Measurements from ENCODE around the gene GLP2R.
"Not testable (repeated sequence)": the region's sequence is repeated elsewhere in the genome, so short reads cannot be mapped to it uniquely, and the experiment has no call there.

Gene GLP2R, protein sequence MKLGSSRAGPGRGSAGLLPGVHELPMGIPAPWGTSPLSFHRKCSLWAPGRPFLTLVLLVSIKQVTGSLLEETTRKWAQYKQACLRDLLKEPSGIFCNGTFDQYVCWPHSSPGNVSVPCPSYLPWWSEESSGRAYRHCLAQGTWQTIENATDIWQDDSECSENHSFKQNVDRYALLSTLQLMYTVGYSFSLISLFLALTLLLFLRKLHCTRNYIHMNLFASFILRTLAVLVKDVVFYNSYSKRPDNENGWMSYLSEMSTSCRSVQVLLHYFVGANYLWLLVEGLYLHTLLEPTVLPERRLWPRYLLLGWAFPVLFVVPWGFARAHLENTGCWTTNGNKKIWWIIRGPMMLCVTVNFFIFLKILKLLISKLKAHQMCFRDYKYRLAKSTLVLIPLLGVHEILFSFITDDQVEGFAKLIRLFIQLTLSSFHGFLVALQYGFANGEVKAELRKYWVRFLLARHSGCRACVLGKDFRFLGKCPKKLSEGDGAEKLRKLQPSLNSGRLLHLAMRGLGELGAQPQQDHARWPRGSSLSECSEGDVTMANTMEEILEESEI

DNA sequence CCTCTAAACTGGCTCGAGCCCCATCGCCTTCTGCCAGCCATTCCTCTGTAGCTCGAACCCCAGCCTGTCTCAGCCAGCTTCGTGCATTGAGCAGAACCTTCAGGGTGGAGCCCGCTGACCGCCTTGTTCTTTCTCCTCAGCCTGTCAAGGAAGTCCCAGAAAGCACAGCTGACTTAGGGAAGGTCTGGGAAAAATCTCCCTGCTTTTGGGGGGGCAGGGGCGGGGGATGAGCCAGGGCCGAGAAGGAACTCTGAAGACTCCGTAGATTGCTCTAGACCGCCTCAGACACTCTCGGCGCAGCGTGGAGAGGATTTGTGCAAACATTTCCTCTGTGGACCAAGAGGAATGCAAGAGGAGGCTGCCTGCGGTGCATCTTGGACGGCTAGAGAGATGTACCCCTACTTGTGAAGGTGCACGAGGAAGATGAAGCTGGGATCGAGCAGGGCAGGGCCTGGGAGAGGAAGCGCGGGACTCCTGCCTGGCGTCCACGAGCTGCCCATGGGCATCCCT is at the start of gene GLP2R:
Gene GLP2R (plus strand): TSS at position 284 of the 510 bp plus-strand sequence. CDS start 140 bp downstream, at position 424.
- no peak for DNase-seq

DNA sequence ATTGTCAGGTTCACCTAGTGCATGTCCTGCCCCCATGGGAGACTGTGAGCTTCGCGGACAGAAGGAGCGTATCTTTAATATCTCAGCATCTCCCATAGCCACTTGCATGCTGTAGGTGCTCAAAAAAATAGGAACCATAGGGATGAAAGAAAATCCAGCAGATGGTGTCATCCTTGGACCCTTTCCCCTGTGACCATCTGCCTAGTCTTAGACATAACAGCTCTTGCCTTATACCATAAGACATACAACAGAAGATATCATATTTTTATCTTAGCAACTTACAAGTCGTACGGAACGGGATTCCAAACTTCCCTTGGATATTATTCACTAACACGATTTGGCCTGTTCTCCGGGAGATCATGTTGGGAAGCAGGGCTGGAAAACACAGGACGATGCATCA is 48.8 kb upstream of the GLP2R start:
- no peak for DNase-seq

DNA sequence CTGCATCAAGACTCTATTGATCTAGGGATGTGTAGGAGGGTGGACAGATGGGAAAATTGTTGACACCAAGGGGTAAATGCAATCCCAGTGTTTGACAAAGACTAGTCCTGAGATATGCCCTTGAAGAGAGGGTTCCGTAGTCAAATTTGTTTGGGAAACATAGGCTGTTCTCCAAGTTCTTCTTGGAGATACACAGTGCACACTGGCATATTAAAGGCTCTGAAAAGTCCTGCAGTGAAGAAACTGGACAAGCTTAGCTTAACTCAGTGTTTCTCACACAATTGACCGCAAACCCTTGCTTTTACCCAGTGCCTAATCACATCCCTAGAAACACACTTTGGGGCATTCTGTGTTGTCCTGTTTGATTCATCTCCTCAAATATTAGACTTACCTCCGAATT is 45.2 kb upstream of the GLP2R start:
- no peak for DNase-seq

DNA sequence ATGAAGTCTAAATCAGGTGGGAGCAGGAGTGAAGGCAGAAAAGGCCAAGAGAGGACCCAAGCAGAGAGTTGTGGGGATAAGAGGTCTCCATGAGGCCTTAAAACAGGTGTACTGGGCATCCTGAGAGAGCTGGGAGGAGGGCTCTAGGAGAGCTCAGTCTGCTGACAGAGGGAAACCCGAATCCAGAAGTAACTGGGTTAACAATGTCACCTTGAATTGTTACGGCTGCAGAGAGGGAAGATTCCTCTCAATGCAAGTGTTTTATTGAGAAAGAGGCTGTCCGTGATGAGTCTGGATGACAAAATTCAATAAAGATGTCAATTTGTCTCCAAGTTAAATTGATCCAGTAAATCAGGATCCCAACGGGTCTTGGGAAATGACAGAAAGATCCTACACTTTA is 42.7 kb upstream of the GLP2R start:
- DNase-seq, result no peak

DNA sequence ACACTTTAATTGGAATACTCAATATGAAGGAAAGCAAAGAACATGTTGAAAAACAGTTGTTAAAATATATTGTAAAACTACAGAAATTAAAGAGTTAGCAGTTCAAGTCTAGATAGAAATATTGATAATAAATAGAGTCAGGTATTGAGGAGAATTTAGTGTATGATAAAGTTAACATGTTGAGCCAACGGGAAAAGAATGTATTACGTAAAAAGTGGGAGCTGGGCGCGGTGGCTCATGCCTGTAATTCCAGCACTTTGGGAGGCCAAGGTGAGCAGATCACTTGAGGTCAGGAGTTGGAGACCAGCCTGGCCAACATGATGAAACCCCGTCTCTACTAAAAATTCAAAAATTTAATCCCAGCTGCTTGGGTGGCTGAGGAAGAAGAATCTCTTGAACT is 42.3 kb upstream of the GLP2R start:
- DNase-seq, result not testable (repeated sequence)

DNA sequence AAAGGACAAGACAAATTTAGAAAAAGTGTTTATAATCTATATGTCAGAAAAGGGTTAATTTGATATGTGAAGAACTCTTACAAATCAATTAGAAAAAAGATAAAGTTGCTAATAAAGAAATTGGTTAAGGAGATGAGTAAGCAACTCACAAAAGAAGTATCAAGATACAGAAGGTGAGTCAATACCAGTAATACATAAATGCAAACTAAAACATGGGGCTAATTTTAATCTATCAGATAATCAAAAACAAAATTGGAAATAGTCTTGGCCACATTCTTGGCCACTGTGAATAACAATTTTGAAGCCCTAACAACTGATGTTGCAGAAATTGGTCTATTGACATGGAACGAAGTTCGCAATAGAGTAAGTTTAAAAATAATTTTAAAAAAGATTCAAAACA is 41.2 kb upstream of the GLP2R start:
- DNase-seq, result no peak

DNA sequence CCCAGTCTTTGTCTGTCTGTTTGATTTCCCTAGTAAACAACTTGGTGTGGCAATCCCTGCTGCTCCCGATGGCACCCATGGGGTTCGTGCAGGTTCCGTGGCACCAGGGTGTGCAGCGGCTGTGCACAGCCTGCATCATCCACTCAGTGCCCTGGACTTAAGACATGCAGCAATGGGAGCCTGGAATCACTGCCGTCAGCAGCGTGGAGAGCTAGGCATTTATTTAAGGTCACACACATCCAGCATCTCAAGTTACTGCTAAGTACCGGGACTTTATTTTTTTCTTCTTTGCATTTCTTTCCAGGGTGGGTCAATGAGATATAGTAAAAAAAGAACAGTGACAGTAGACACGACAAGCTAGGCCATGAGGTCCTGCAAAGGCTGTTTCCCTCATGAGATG is 37.1 kb upstream of the GLP2R start:
- no peak for DNase-seq

DNA sequence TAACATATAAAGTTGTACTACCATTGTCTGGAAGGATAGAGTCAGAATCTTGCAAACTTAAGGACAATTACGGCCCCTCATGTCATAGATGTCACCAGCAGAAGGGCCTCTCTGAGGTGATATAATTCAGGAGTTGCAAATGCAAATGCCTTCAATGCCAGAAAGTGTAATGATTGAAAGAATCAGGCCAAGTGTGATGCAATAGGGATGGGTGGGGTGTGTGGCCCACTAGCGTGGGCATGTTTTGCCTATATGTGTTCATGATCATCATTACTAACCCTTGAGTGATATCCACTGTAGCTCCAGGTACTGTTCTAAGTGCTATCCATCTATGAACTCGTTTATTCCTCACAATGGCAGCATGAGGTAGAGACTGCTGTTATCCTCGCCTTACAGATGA is 35.4 kb upstream of the GLP2R start:
- DNase-seq, result no peak

DNA sequence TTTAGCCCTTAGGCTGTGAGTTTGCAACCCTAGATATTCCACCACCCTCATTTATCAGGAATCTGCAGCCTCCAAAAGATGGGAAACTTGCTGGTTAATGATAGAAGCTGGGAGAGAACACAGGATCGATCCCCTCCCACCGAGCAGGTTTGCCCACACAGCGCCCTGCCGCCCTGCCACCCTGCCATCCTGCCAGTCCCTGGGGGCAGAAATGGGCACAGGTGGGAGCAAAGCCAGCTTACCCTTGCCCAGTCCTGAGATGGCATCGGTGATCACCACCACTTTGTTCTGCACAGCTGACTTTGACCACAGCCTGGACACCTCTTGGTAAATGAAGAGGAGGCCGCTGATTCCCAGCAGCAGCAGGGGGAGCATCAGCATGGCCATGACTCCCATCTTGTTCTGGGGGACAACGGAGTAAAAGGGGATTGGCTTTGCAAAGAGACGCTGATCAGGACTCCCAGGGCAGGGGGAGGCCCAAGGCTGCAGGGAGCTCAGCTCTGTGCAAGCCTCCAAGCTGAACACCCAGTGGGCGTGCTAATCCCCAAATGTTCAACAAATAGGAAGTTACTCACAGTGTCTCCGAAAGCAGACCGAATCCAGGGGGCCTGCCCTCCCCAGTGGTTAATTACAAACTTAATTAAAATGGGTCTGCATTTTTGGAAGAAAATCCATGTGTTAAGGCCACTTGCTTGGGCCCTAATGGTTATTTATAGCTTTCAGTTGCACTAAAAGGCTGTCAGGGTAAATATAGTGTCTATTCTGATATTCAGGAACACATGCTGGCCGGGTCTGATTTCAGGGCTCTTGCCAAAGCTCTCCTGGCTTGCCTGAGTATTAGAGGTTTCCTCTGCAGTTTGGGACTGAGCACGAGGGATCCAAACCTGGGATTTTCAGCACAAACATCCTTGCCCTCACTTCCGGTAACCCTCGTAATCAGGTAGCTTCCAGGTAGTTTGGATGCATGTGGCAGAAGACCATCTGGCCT is 34.5 kb upstream of the GLP2R start, which contains the start of gene DHRS7C:
Gene DHRS7C (minus strand): TSS at position 704 of the 988 bp plus-strand sequence. CDS start 308 bp downstream, at position 396.
- DNase-seq, result no peak

DNA sequence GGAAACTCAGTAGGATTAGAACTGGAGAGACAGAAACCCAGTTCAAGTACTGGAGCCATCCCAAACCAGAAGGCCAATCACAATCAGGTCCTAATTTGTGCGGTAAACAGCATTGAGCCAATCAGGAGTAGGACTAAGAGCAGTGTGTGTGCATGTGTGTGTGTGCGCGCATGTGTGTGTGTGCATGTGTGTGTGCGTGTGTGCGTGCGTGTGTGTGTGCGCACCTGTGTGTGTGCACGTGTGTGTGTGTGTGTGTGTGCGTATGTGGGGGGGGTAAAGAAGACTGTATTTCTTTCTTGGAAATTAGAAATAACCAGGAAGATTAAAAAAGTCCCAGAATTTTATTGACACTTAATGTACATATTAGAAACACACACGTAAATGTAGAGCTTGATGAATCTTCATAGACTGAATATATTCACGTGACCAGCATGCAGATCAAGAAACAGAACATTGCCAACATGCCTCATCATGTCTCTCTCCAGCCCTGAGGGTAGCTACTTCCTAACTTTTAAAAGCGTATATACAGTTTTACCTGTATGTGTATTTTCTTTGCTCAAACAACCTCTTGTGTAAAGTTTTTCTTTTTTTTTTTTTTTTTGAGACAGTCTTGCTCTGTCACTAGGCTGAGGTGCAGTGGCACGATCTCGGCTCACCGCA is 33.4 kb upstream of the GLP2R start:
- DNase-seq, result no peak

DNA sequence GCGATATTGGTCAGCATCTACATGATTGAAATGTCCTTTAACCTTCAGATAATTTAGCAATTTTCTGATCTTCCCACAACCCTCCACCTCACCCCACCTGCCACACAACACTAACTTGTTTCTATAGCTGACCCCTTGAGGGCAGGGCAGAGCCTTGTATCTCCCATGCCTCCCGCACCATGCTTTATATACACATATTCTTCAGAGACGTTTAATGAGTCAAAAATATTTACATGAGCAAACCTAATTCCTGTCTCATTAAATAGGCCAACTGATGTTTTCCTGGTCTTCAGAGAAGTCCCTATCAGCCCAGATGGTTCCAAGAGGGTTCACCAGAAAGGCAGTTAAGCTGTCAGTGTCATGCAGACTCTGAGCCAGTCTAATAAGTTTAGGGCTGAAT is 27.7 kb upstream of the GLP2R start:
- DNase-seq, result no peak

DNA sequence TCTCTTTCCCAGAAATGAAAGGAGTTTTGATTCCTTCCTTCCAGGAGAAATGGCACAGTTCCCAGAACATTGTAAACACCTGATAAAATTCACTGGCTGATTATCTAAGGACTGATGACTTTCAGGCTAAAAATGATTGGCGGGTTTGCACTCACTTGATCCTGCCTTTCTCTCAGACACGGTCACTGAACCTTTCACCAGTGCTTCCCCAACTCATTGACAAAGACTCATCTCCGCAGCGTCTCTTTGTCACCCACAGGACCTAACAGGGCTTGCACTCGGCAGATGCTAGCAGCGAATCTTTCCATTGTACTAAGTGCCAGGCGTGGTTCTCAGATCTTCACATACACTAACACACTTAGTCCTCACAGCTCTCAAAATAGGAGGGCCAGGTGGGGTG is 27.0 kb upstream of the GLP2R start:
- no peak for DNase-seq

DNA sequence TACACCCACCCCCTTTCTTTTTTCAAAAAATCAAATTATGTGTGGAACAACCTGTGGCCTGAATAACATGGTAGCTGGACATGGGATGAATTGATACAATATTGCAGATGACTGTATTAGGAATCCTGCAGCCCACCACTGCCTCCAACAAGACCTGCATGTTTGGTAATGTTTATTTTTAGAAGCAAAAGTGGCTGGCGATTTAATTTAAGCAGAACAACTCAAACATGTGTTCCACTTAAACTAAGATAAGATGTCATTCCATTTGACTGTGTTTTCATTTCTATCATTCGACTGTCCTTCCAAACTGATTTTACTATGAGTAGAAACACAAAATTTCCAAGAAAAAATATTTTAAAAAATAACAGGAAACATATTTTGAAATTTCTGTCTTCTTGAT is 24.2 kb upstream of the GLP2R start:
- no peak for DNase-seq

DNA sequence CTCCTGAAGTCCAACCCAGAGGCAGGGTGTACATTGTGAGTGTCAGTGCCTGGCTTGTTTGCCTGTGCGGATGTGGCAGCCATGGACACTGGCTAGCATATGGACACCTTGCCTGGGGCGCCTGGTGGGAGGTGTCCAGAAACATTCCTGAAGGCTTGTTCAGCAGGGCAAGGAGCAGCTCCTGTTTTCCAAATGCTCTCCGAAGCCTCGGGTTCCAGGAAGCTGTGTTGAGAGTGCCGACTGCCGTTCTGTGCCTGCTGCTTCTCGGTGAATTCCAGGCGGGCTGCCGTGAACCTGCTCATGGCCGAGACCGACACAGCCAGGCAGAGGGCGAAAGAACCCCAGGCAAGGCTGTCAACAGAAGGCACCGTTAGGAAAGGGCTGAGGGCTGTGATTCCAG is 23.4 kb upstream of the GLP2R start:
- DNase-seq, result no peak

DNA sequence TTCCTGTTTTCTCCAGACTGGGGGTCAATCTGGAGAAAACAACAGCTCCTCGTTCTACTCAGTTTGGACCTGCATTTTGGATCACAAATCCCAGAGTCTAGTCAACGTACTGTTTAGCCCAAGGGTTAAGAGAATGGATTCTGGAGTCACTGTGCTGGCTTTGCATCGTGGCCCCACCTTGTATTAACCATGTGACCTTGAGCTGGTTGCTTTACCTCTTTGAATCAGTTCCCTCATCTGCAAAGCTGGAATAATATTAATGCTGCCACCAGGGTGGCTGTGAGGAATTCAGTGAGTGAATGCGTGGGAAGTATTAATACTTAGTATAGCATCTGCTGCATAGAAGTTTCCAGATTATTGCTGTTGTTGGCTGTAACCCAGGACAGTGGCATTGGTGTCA is 23.0 kb upstream of the GLP2R start:
- DNase-seq, result no peak

DNA sequence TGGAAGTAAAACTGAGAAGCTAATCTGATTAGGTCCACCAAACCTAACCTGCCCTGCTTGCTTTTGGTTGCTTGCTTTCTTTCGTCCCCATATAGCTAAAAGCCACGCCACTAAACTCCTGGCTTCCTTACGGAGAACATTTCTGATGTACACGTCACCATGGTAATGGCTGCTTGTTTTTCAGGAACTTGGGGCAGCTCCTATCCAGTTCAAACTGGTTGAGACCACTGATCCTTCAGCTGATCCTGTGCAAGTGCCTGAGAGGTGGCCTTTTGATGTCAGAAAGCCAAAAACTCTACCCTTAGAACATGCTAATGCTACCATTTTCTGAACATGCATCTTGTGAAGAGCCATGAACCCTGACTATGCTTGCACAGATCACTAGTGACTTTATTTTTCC is 20.0 kb upstream of the GLP2R start:
- DNase-seq, result no peak

DNA sequence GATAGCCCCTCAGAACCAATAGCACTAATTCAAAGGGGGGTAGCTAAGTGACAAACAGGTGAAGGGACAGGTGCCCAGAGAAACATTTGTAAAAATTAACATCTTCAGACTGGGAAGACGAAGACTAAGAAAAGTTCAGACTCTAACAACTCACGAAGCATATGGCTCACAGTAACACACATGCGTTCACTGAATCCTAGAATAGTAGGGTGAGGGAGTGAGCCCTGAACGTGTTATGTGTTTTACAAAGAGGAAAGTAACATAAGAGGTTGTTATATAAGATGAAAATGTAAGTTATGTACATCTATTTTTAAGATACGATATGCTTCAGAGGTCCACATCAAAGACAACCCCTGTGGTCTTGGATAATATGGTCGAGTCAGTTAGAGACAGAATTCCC is 19.0 kb upstream of the GLP2R start:
- no peak for DNase-seq

DNA sequence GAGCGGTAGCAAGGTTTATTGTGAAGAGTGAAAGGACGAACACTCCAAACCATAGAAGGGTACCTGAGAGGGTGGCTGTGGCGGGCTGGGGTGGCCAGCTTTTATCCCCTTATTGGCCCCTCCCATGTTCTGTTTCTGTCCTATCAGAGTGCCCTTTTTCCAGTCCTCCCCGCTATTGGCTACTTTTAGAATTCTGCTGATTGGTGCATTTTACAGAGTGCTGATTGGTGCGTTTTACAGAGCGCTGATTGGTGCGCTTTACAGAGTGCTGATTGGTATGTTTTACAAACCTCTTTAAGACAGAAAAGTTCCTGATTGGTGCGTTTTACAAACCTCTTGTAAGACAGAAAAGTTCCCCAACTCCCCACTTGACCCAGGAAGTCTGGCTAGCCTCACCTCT is 16.3 kb upstream of the GLP2R start:
- DNase-seq, result no peak

DNA sequence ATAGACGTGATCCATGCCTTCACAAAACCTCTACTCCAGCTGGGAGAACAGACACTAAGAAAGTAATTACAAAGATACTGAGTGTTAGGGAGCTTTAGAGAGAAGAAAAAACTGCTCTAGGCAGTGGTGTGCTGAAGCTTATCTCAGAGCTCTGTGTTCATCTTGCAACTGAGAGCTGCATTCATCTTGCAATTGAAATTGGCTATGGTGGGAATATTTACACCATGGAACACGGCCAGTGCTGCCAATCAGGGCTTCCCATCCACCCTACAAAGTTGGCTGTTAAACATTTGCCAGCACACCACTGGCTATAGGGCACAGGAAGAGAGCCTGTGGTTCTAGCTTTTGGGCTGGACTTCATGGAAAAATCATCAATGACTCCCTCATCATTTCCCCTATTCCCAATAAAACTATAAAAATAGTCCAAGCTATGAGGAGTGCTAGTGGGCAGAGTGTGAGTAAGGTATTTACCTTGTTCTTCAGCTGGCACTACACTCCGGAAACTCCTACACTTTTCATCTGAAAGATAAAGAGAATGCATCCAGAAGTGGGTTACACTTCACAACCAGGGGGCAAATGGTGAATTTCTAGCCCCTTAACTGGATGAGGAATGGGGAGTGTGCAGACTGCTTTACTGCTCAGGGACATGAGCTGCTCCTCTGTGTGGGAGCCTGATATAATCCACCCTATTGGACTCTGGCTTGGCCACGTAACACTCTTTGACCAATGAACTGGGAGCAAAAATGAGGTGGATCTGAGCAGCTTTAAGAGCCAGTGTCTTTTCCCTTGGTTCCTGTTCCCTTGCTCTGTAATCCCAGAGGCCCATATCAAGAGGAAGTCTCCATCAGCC is 15.4 kb upstream of the GLP2R start:
- DNase-seq, result no peak

DNA sequence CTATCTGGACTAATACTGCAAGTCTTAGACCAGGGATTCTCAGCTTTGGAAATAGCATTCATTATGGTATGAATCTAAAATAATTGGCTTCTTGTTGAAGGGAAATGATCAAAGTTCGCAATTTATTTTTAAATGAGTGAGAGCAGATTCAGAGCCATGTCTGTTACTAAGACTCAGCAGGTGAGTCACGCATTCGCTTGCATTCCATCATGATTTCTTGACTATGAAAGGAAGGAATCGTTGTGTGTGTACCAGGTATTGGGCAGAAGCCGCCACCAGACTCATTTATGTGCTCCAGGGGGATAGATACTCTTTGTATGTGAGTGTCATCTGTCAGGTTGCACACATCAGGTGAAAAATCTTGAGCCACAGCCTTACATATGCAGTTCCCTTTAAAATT is 14.6 kb upstream of the GLP2R start:
- DNase-seq, result no peak

DNA sequence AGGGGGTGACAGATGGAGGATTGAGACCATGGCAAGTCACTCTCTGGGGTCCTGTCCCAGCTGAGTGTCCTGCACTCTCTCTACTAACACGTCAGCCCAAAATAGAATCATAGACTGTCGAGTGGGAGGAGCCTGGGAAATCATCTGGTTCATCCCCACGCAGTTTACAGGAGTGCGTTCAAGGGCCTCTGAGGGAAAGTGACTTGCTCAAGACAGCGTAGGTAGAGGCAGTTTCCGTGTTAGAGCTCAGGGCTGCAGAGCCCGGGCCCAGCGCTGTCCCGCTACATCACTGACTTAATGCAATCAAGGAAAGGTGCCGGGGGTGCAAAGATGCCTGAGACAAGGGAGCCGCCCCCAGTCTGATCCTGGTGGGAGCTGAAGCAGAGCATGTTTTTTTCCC is 14.2 kb upstream of the GLP2R start:
- no peak for DNase-seq

DNA sequence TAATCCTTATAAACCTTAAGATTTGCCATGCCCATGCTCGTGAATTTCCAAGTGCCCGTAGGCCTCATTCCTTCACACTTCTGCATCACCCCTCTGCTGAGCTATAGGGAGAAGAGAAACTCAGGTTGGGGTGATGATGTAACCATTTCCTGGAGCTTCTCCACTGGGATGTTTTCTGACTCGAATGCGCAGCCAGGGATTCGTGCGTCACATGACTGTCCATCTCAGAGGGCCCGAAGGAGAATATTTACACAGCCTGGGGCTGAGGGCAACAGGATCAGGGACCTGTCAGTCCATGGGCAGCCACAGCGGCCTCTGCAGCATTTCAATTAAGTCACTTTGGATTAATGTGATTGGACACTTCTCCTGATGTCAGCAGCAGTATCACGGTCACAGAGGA is 12.6 kb upstream of the GLP2R start:
- no peak for DNase-seq
